Esophagus squamous epithelium (tissue), 4 donors: Measurements from ENCODE around the gene LTBP1.

Experiments
- CTCF ChIP-seq, 6 experiments: fragments of 450-650 bp in 4 of 6; fragments of 200-600 bp in 2 of 6; sonication (generic) in 2 of 6; IDR thresholded peaks; one replicate each; pipeline ENCODE4 v1.5.1; 2016 to 2019; ENCODE audit warnings: antibody characterized with exemption in 6 of 6, mild to moderate bottlenecking in 4 of 6, moderate library complexity in 4 of 6
- POLR2A ChIP-seq, 4 donors: fragments of 450-650 bp; IDR thresholded peaks; one replicate each; pipeline ENCODE4 v1.6.1; 2017; ENCODE audit warnings: antibody characterized with exemption in 4 of 4, mild to moderate bottlenecking in 4 of 4, moderate library complexity in 3 of 4

- TF ChIP-seq CTCF (IDR thresholded peaks at IDR 0.05): no peak
- no peak for TF ChIP-seq POLR2A (IDR thresholded peaks at IDR 0.05)
Observed at GRCh38 chr2:32969444-32970162, 22.9 kb downstream of the LTBP1 start.
